Fibroblast of lung (primary cell): ENCODE measurements around the gene MBOAT7. TPM values are rescaled to one million over a fixed set of nuclear protein-coding genes. Genes with fewer than 3 reads are reported as not detected.
A peak's percentile ranks its signal among the peaks of the same experiment; 100 is the strongest.

Experiments
- DNase-seq, 2 donors: peaks; one replicate each; pipeline versions ENCODE4 v3.0.0 to v3.0.0-alpha.2; 2010; ENCODE audit warnings: low read depth in 2 of 2
- H2AFZ ChIP-seq: 2 replicates; pipeline ENCODE4 v1.5.1; 2012; ENCODE audit warnings: low read length, control low read depth, inconsistent platforms
- H3K27ac ChIP-seq: 2 replicates; pipeline ENCODE4 v1.5.1; 2011; ENCODE audit warnings: low read length, control low read depth; ENCODE audit not compliant: insufficient read depth
- H3K27me3 ChIP-seq: 2 replicates; pipeline ENCODE4 v1.5.1; 2011; ENCODE audit warnings: mild to moderate bottlenecking, low read length; ENCODE audit not compliant: control insufficient read depth, insufficient read depth
- H3K36me3 ChIP-seq: 2 replicates; pipeline ENCODE4 v1.5.1; 2011; ENCODE audit warnings: low read length; ENCODE audit not compliant: control insufficient read depth, insufficient read depth
- H3K4me1 ChIP-seq: 2 replicates; pipeline ENCODE4 v1.5.1; 2011; ENCODE audit warnings: low read length; ENCODE audit not compliant: control insufficient read depth, insufficient read depth; ENCODE audit errors: extremely low read depth
- H3K4me2 ChIP-seq: 2 replicates; pipeline ENCODE4 v1.5.1; 2011; ENCODE audit warnings: low read length, control low read depth; ENCODE audit not compliant: insufficient read depth; ENCODE audit errors: extremely low read depth
- H3K4me3 ChIP-seq, 4 experiments: fragments of 200-600 bp in 1 of 4; sonication (generic) in 1 of 4; replicated peaks in 1 of 4; 2 replicates each; pipeline ENCODE4 v1.5.1; 2011 to 2016; ENCODE audit warnings: low read length in 4 of 4, low read depth in 3 of 4, mild to moderate bottlenecking in 3 of 4, control low read depth in 2 of 4, inconsistent platforms in 1 of 4, mixed read lengths in 1 of 4; ENCODE audit not compliant: insufficient read depth in 1 of 4; ENCODE audit errors: control extremely low read depth in 1 of 4
- H3K79me2 ChIP-seq: 2 replicates; pipeline ENCODE4 v1.5.1; 2012; ENCODE audit warnings: mild to moderate bottlenecking, low read length, inconsistent platforms; ENCODE audit not compliant: control insufficient read depth, insufficient read depth
- H3K9ac ChIP-seq: 2 replicates; pipeline ENCODE4 v1.5.1; 2011; ENCODE audit warnings: mild to moderate bottlenecking, low read length, control low read depth; ENCODE audit not compliant: insufficient read depth
- H3K9me3 ChIP-seq: 2 replicates; pipeline ENCODE4 v1.5.1; 2012; ENCODE audit warnings: low read depth, low read length; ENCODE audit not compliant: control insufficient read depth, insufficient read depth
- H4K20me1 ChIP-seq: 2 replicates; pipeline ENCODE4 v1.5.1; 2011; ENCODE audit warnings: low read length; ENCODE audit not compliant: control insufficient read depth, insufficient read depth; ENCODE audit errors: extremely low read depth
- EZH2 ChIP-seq: IDR thresholded peaks from 2 replicates; pipeline ENCODE4 v1.5.1; 2012; ENCODE audit warnings: low read length, control low read depth, mild to moderate bottlenecking; ENCODE audit errors: missing control alignments
- polyA plus RNA-seq, 2 donors: library from polyadenylated mRNA; depleted of rRNA in 1 of 2; stranded (reverse) in 1 of 2; unstranded in 1 of 2; fragments of >200 nt; gene quantifications; 2 replicates each; pipeline ENCODE4 v1.2.1, GENCODE V29; 2011 to 2012; ENCODE audit warnings: missing spikeins in 1 of 2
- total RNA-seq: library from RNA; depleted of rRNA; stranded (reverse); fragments of >200 nt; gene quantifications from 2 replicates; pipeline ENCODE4 v1.2.1, GENCODE V29; 2014
- TF ChIP-seq, protein P1 (sequence below), 2 donors: IDR thresholded peaks in 1 of 2; conservative IDR thresholded peaks in 1 of 2; 1 replicate in 1 of 2; 2 replicates in 1 of 2; pipeline ENCODE4 v1.5.1; 2011 to 2012; ENCODE audit warnings: low read length in 2 of 2, control low read depth in 1 of 2, inconsistent platforms in 1 of 2, low read depth in 1 of 2, mild to moderate bottlenecking in 1 of 2

The MBOAT7 gene
- total and polyA plus RNA-seq, 2 donors (not counting 1 experiment from before 2014, with no cell fraction given) = 28.6 to 41.1 TPM

DNA sequence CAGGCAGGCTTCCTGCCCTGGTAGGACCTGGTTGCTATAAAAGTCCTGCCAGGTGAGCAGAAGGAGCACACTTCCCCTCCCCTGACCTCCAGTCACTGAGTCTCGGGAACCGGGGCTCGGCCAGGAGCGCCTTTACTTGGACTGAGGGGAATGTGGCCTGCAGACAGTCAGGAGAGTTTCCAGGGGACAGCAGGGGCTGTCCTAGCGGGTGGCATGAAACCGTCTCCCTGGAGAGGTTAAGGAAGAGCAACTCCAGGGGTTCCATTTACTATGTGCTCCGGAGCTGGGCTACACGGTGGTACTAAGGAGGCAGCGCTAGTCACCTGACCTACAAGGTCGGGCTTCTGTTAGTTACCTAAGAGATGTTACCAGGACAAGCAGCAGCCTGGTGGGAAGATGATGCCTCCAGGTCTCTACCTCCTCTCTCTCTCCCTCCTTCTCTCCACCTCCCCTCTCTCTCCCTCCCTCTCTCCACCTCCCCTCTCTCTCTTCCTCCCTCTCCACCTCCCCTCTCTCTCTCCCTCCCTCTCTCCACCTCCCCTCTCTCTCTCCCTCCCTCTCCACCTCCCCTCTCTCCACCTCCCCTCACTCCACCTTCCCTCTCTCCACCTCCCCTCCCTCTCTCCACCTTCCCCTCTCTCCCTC lies 55.9 kb downstream of the MBOAT7 start:
- H3K79me2 ChIP-seq = peaks cover 7% of the 10 kb centered on the region
- no peaks in the 10 kb centered on the region for H3K9me3 ChIP-seq
- H3K27me3 ChIP-seq = no peaks in the 10 kb centered on the region
- no peak overlapping the region for H3K4me2 ChIP-seq
- no peaks in the 10 kb centered on the region for H4K20me1 ChIP-seq
- H3K36me3 ChIP-seq = peaks cover 13% of the 10 kb centered on the region
- DNase-seq = peak in 1 of 2 donors; percentile 53
- H3K4me3 ChIP-seq = no peak overlapping the region
- H3K27ac ChIP-seq = no peak overlapping the region
- no peak overlapping the region for H2AFZ ChIP-seq
- H3K9ac ChIP-seq = no peak overlapping the region
- peaks cover 4% of the 10 kb centered on the region for H3K4me1 ChIP-seq
- TF ChIP-seq, protein P1, sequence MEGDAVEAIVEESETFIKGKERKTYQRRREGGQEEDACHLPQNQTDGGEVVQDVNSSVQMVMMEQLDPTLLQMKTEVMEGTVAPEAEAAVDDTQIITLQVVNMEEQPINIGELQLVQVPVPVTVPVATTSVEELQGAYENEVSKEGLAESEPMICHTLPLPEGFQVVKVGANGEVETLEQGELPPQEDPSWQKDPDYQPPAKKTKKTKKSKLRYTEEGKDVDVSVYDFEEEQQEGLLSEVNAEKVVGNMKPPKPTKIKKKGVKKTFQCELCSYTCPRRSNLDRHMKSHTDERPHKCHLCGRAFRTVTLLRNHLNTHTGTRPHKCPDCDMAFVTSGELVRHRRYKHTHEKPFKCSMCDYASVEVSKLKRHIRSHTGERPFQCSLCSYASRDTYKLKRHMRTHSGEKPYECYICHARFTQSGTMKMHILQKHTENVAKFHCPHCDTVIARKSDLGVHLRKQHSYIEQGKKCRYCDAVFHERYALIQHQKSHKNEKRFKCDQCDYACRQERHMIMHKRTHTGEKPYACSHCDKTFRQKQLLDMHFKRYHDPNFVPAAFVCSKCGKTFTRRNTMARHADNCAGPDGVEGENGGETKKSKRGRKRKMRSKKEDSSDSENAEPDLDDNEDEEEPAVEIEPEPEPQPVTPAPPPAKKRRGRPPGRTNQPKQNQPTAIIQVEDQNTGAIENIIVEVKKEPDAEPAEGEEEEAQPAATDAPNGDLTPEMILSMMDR (conservative IDR thresholded peaks at IDR 0.05 in 1 of 2, IDR thresholded peaks at IDR 0.05 in 1 of 2; ENCODE audit: low read depth in 1 of 2, low read length in 2 of 2) = no peak
- TF ChIP-seq EZH2 = no peak

DNA sequence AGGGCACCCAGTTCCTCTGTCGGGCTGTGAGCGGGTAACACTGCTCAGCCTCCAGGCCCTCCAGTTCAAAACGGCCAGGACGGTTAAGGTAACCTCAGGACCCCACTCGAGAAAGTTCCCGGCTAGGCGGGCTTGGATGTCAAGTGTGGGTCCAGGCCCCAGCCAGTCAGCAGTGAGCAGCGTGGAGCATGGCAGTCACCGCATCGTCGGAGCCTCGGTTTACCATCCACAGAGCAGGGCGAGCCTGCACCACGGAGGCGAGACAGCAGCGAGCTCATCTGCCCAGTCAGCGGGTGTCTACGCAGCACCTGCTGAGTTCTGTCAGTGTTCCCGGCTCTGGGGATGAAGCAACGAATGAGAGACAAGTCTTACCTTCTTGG lies 59.8 kb downstream of the MBOAT7 start:
- H3K4me1 ChIP-seq = no peaks in the 10 kb centered on the region
- TF ChIP-seq, protein P1 (conservative IDR thresholded peaks at IDR 0.05 in 1 of 2, IDR thresholded peaks at IDR 0.05 in 1 of 2; ENCODE audit: low read depth in 1 of 2, low read length in 2 of 2) = no peak
- no peak for TF ChIP-seq EZH2
- no peaks in the 10 kb centered on the region for H3K27me3 ChIP-seq
- DNase-seq = no peak
- H3K9me3 ChIP-seq = no peaks in the 10 kb centered on the region
- H3K9ac ChIP-seq = no peak overlapping the region
- no peak overlapping the region for H2AFZ ChIP-seq
- H3K79me2 ChIP-seq = no peaks in the 10 kb centered on the region
- H3K36me3 ChIP-seq = peaks cover 21% of the 10 kb centered on the region
- H3K4me2 ChIP-seq = no peak overlapping the region
- H3K27ac ChIP-seq = no peak overlapping the region
- no peaks in the 10 kb centered on the region for H4K20me1 ChIP-seq
- no peak overlapping the region for H3K4me3 ChIP-seq

DNA sequence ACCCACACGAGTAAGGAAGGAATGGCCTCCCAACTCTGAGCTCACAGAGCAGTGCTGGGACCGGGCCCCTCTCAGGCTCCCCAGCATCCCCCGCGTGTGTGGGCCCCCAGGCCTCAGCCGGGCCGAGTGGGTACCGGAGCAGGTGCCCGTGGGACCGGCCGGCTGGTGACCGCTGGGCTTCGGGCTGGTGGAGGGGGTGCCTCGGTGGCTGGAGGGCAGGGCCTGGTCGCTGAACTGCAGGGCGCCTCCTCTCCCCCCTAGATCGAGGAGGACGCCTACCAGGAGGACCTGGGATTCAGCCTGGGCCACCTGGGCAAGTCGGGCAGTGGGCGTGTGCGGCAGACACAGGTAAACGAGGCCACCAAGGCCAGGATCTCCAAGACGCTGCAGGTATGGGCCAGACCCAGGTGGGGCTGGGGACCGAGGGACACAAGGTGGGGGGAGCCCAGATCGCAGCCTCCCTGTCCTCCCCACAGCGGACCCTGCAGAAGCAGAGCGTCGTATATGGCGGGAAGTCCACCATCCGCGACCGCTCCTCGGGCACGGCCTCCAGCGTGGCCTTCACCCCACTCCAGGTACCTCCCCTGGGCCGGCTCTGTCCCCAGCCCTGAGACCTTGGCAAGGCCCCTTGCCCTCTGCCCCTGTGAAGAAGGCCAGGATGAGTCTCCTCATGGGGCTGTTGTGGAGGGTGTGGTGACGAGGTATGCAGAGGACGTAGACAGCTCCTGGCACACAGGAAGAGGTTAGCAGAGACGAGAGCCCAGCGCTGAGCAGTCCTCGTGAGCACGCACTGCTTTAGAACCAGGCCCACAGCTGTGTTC lies 60.4 kb downstream of the MBOAT7 start:
- no peaks in the 10 kb centered on the region for H3K79me2 ChIP-seq
- H2AFZ ChIP-seq = no peak overlapping the region
- H3K36me3 ChIP-seq = peaks cover 21% of the 10 kb centered on the region
- TF ChIP-seq, protein P1 (conservative IDR thresholded peaks at IDR 0.05 in 1 of 2, IDR thresholded peaks at IDR 0.05 in 1 of 2; ENCODE audit: low read depth in 1 of 2, low read length in 2 of 2) = no peak
- TF ChIP-seq EZH2 = no peak
- no peaks in the 10 kb centered on the region for H3K9me3 ChIP-seq
- H3K4me1 ChIP-seq = no peaks in the 10 kb centered on the region
- no peak overlapping the region for H3K4me3 ChIP-seq
- no peaks in the 10 kb centered on the region for H3K27me3 ChIP-seq
- H4K20me1 ChIP-seq = no peaks in the 10 kb centered on the region
- no peak overlapping the region for H3K9ac ChIP-seq
- no peak for DNase-seq
- H3K27ac ChIP-seq = no peak overlapping the region
- no peak overlapping the region for H3K4me2 ChIP-seq
